Chondrocyte (in vitro differentiated cells): ENCODE results near the gene KLHL22. TPM values are rescaled to one million over a fixed set of nuclear protein-coding genes. Genes with fewer than 3 reads are reported as not detected.

ENCODE experiments used
- DNase-seq: peaks from one replicate; pipeline ENCODE4 v3.0.0; 2021; ENCODE audit warnings: mixed read lengths, low spot score
- H3K27ac Mint-ChIP-seq: one replicate; pipeline ENCODE4 v1.8.0; 2021; ENCODE audit warnings: mild to moderate bottlenecking, moderate library complexity, mixed read lengths; ENCODE audit not compliant: unreplicated experiment
- H3K27me3 Mint-ChIP-seq: 2 replicates; pipeline ENCODE4 v1.8.0; 2021; ENCODE audit warnings: low read depth, mixed read lengths
- H3K36me3 Mint-ChIP-seq: 2 replicates; pipeline ENCODE4 v1.8.0; 2021; ENCODE audit warnings: low read depth, mixed read lengths
- H3K4me1 Mint-ChIP-seq: 2 replicates; pipeline ENCODE4 v1.8.0; 2021; ENCODE audit warnings: low read depth, mild to moderate bottlenecking, mixed read lengths
- H3K4me3 Mint-ChIP-seq: one replicate; pipeline ENCODE4 v1.8.0; 2021; ENCODE audit warnings: mild to moderate bottlenecking, moderate library complexity, mixed read lengths; ENCODE audit not compliant: unreplicated experiment
- H3K9me3 Mint-ChIP-seq: 2 replicates; pipeline ENCODE4 v1.8.0; 2021; ENCODE audit warnings: low read depth, mixed read lengths
- CTCF ChIP-seq: fragments of 200-600 bp; sonication (generic); IDR thresholded peaks from 2 replicates; pipeline ENCODE4 v1.5.0; 2021; ENCODE audit warnings: antibody characterized with exemption, mild to moderate bottlenecking, moderate library complexity
- total RNA-seq: library from RNA; stranded (reverse); gene quantifications from 3 replicates; pipeline ENCODE4 v1.2.1, GENCODE V29; 2021

KLHL22 gene
- total RNA-seq, 1 donor from 2014 or later = 37.3 TPM

- peaks cover 66% of the 10 kb centered on the region for H3K4me1 Mint-ChIP-seq
- no peak overlapping the region for H3K4me3 Mint-ChIP-seq
- H3K36me3 Mint-ChIP-seq = peaks cover 4% of the 10 kb centered on the region
- H3K27ac Mint-ChIP-seq = peak overlapping the region; percentile 94
- no peaks in the 10 kb centered on the region for H3K9me3 Mint-ChIP-seq
- no peak for DNase-seq
- no peaks in the 10 kb centered on the region for H3K27me3 Mint-ChIP-seq
- no peak for TF ChIP-seq CTCF
Observed at GRCh38 chr22:20526305-20526627, 30.7 kb upstream of the KLHL22 start.

GRCh38 chr22:20525048-20525447 lies 29.5 kb upstream of the KLHL22 start:
- Mint-ChIP-seq H3K9me3 (no peaks in the 10 kb centered on the region), H3K4me1 (peaks cover 62% of the 10 kb centered on the region), H3K27ac (peak overlapping the region; percentile 94), H3K36me3 (peaks cover 9% of the 10 kb centered on the region), H3K27me3 (no peaks in the 10 kb centered on the region), H3K4me3 (no peak overlapping the region)
- no peak for DNase-seq
- no peak for TF ChIP-seq CTCF

- Mint-ChIP-seq H3K36me3 (peaks cover 9% of the 10 kb centered on the region), H3K27ac (peak overlapping the region; percentile 88), H3K4me1 (peaks cover 67% of the 10 kb centered on the region), H3K27me3 (no peaks in the 10 kb centered on the region), H3K4me3 (peak overlapping the region; percentile 11), H3K9me3 (no peaks in the 10 kb centered on the region)
- DNase-seq = no peak
- no peak for TF ChIP-seq CTCF
Observed at GRCh38 chr22:20524004-20524481, 28.4 kb upstream of the KLHL22 start.

GRCh38 chr22:20523086-20523983 lies 27.7 kb upstream of the KLHL22 start:
- H3K4me3 Mint-ChIP-seq = no peak overlapping the region
- H3K36me3 Mint-ChIP-seq = peaks cover 9% of the 10 kb centered on the region
- no peak for DNase-seq
- peaks cover 68% of the 10 kb centered on the region for H3K4me1 Mint-ChIP-seq
- H3K27me3 Mint-ChIP-seq = no peaks in the 10 kb centered on the region
- no peaks in the 10 kb centered on the region for H3K9me3 Mint-ChIP-seq
- H3K27ac Mint-ChIP-seq = peak overlapping the region; percentile 88
- no peak for TF ChIP-seq CTCF

- Mint-ChIP-seq H3K4me1 (peaks cover 69% of the 10 kb centered on the region), H3K4me3 (no peak overlapping the region), H3K27ac (peak overlapping the region; percentile 86)
Observed at GRCh38 chr22:20522134-20523004, 26.8 kb upstream of the KLHL22 start.

More at GRCh38 chr22:20522134-20523004, 26.8 kb upstream of the KLHL22 start:
- Mint-ChIP-seq H3K27me3 (no peaks in the 10 kb centered on the region), H3K9me3 (no peaks in the 10 kb centered on the region), H3K36me3 (peaks cover 7% of the 10 kb centered on the region)
- TF ChIP-seq CTCF = no peak
- peak; percentile 39 for DNase-seq
